ENCODE results near the gene ADAMTS13. TPM values are rescaled to one million over a fixed set of nuclear protein-coding genes. Genes with fewer than 3 reads are reported as not detected.

The ADAMTS13 gene
- total and polyA plus RNA-seq, 11 donors, result 0.64 to 5.8 (median 2.7) TPM

- Histone ChIP-seq H3K27me3 (peaks cover 0 to 14% (median under 1%) of the 10 kb centered on the region in 9 donors), H3K36me3 (no peaks in the 10 kb centered on the region), H3K4me3 (no peak overlapping the region), H3K4me1 (peaks cover 0 to 13% (median 0%) of the 10 kb centered on the region in 12 donors), H3K27ac (no peak overlapping the region), H3K9me3 (no peaks in the 10 kb centered on the region)
- DNase-seq (no peak), ATAC-seq (no peak)
- 84 to 88% (median 86%) methylated on average over 8 to 11 of the region's 11 CpGs for WGBS, 4 donors
- intact Hi-C loops (cut with DNase I), result no loop called here
- TF ChIP-seq POLR2A (IDR thresholded peaks at IDR 0.05) (no peak), CTCF (IDR thresholded peaks at IDR 0.05) (no peak)
Observed at GRCh38 chr9:133433351-133433843, 11.2 kb downstream of the ADAMTS13 start.

- H3K27me3 ChIP-seq, result no peaks in the 10 kb centered on the region
- intact Hi-C loops (cut with DNase I), result no loop called here
- WGBS, 4 donors, result 78 to 84% (median 82%) methylated on average over 15 to 16 of the region's 16 CpGs
Observed at GRCh38 chr9:133436681-133437080, 14.5 kb downstream of the ADAMTS13 start.

GRCh38 chr9:133437753-133438531 lies 15.8 kb downstream of the ADAMTS13 start:
- no peak for DNase-seq
- Histone ChIP-seq H3K36me3 (no peaks in the 10 kb centered on the region), H3K4me3 (no peak overlapping the region), H3K27ac (no peak overlapping the region), H3K4me1 (no peaks in the 10 kb centered on the region), H3K9me3 (no peaks in the 10 kb centered on the region), H3K27me3 (no peaks in the 10 kb centered on the region)
- intact Hi-C loops (cut with DNase I), result no loop called here
- TF ChIP-seq CTCF (IDR thresholded peaks at IDR 0.05) (no peak), POLR2A (IDR thresholded peaks at IDR 0.05) (no peak)
- WGBS, 4 donors, result 89 to 95% (median 91%) methylated on average over 17 to 20 of the region's 20 CpGs
- no peak for ATAC-seq

More at GRCh38 chr9:133436681-133437080, 14.5 kb downstream of the ADAMTS13 start:
- Histone ChIP-seq H3K27ac (no peak overlapping the region), H3K9me3 (no peaks in the 10 kb centered on the region), H3K36me3 (no peaks in the 10 kb centered on the region), H3K4me1 (no peaks in the 10 kb centered on the region), H3K4me3 (no peak overlapping the region)
- TF ChIP-seq POLR2A (IDR thresholded peaks at IDR 0.05) (no peak), CTCF (IDR thresholded peaks at IDR 0.05) (no peak)
- ATAC-seq, result no peak
- peak in 1 of 5 donors; percentile 25 for DNase-seq

GRCh38 chr9:133439337-133439736 lies 17.2 kb downstream of the ADAMTS13 start:
- H3K36me3 ChIP-seq, result no peaks in the 10 kb centered on the region
- intact Hi-C loops (cut with DNase I), result no loop called here
- no peaks in the 10 kb centered on the region for H3K4me1 ChIP-seq
- ATAC-seq (no peak), DNase-seq (no peak)
- H3K27ac ChIP-seq, result no peak overlapping the region
- WGBS, 4 donors, result 70 to 86% (median 75%) methylated on average over 4 of the region's 4 CpGs
- TF ChIP-seq POLR2A (IDR thresholded peaks at IDR 0.05), result no peak
- TF ChIP-seq CTCF (IDR thresholded peaks at IDR 0.05), result no peak
- H3K4me3 ChIP-seq, result no peak overlapping the region
- H3K27me3 ChIP-seq, result no peaks in the 10 kb centered on the region
- no peaks in the 10 kb centered on the region for H3K9me3 ChIP-seq

Data from heart left ventricle (tissue), 16 donors.